ENCODE measurements around the gene AACS. TPM values are rescaled to one million over a fixed set of nuclear protein-coding genes. Genes with fewer than 3 reads are reported as not detected.

Gene AACS
- total RNA-seq, 1 donor from 2014 or later = 38.8 TPM

- Mint-ChIP-seq H3K27ac (no peak overlapping the region), H3K36me3 (ENCODE audit: insufficient read depth) (no peaks in the 10 kb centered on the region), H3K4me3 (ENCODE audit: low read depth) (no peak overlapping the region), H3K9me3 (ENCODE audit: low read depth) (peaks cover 5% of the 10 kb centered on the region), H3K4me1 (ENCODE audit: low read depth) (no peaks in the 10 kb centered on the region), H3K27me3 (no peaks in the 10 kb centered on the region)
- TF ChIP-seq CTCF (IDR thresholded peaks at IDR 0.05; ENCODE audit: unreplicated experiment) = no peak
- DNase-seq (ENCODE audit: low spot score, unreplicated experiment) = no peak
These were observed 86.0 kb downstream of the AACS start for GRCh38 chr12:125151284-125151683.

- DNase-seq (ENCODE audit: low spot score, unreplicated experiment) = no peak
- no peak for TF ChIP-seq CTCF (IDR thresholded peaks at IDR 0.05; ENCODE audit: unreplicated experiment)
- H3K27ac Mint-ChIP-seq = no peak overlapping the region
- no peaks in the 10 kb centered on the region for H3K36me3 Mint-ChIP-seq (ENCODE audit: insufficient read depth)
- no peaks in the 10 kb centered on the region for H3K4me1 Mint-ChIP-seq (ENCODE audit: low read depth)
- H3K9me3 Mint-ChIP-seq (ENCODE audit: low read depth) = peaks cover 5% of the 10 kb centered on the region
- H3K27me3 Mint-ChIP-seq = no peaks in the 10 kb centered on the region
- H3K4me3 Mint-ChIP-seq (ENCODE audit: low read depth) = no peak overlapping the region
These were observed 87.2 kb downstream of the AACS start for GRCh38 chr12:125152463-125152862.

- Mint-ChIP-seq H3K36me3 (ENCODE audit: insufficient read depth) (no peaks in the 10 kb centered on the region), H3K4me3 (ENCODE audit: low read depth) (no peak overlapping the region), H3K4me1 (ENCODE audit: low read depth) (no peaks in the 10 kb centered on the region), H3K9me3 (ENCODE audit: low read depth) (peaks cover 3% of the 10 kb centered on the region), H3K27me3 (no peaks in the 10 kb centered on the region), H3K27ac (no peak overlapping the region)
- TF ChIP-seq CTCF (IDR thresholded peaks at IDR 0.05; ENCODE audit: unreplicated experiment) = no peak
- DNase-seq (ENCODE audit: low spot score, unreplicated experiment) = no peak
These were observed 90.1 kb downstream of the AACS start for GRCh38 chr12:125155366-125155765.

- H3K4me1 Mint-ChIP-seq (ENCODE audit: low read depth) = no peaks in the 10 kb centered on the region
- H3K9me3 Mint-ChIP-seq (ENCODE audit: low read depth) = peaks cover 3% of the 10 kb centered on the region
- no peak overlapping the region for H3K4me3 Mint-ChIP-seq (ENCODE audit: low read depth)
- H3K27me3 Mint-ChIP-seq = peaks cover 7% of the 10 kb centered on the region
- no peak for TF ChIP-seq CTCF (IDR thresholded peaks at IDR 0.05; ENCODE audit: unreplicated experiment)
- no peaks in the 10 kb centered on the region for H3K36me3 Mint-ChIP-seq (ENCODE audit: insufficient read depth)
- no peak for DNase-seq (ENCODE audit: low spot score, unreplicated experiment)
- no peak overlapping the region for H3K27ac Mint-ChIP-seq
These were observed 91.9 kb downstream of the AACS start for GRCh38 chr12:125157177-125157576.

- no peak for DNase-seq (ENCODE audit: low spot score, unreplicated experiment)
- Mint-ChIP-seq H3K27me3 (peaks cover 7% of the 10 kb centered on the region), H3K9me3 (ENCODE audit: low read depth) (peaks cover 3% of the 10 kb centered on the region), H3K4me3 (ENCODE audit: low read depth) (no peak overlapping the region), H3K4me1 (ENCODE audit: low read depth) (no peaks in the 10 kb centered on the region), H3K36me3 (ENCODE audit: insufficient read depth) (no peaks in the 10 kb centered on the region), H3K27ac (no peak overlapping the region)
- no peak for TF ChIP-seq CTCF (IDR thresholded peaks at IDR 0.05; ENCODE audit: unreplicated experiment)
These were observed 94.5 kb downstream of the AACS start for GRCh38 chr12:125159702-125160101.

Data from progenitor cell of endocrine pancreas (in vitro differentiated cells).